Endothelial cell (in vitro differentiated cells): ENCODE data around the gene CD52. TPM values are rescaled to one million over a fixed set of nuclear protein-coding genes. Genes with fewer than 3 reads are reported as not detected.
A peak's percentile ranks its signal among the peaks of the same experiment; 100 is the strongest.
"Not testable (repeated sequence)": the region's sequence is repeated elsewhere in the genome, so short reads cannot be mapped to it uniquely, and the experiment has no call there.

Experiments used
- DNase-seq: peaks from one replicate; pipeline ENCODE4 v3.0.0; 2021; ENCODE audit warnings: low spot score
- H3K27ac Mint-ChIP-seq: one replicate; pipeline ENCODE4 v1.8.0; 2021; ENCODE audit warnings: mixed read lengths, inconsistent platforms; ENCODE audit not compliant: unreplicated experiment
- H3K27me3 Mint-ChIP-seq: one replicate; pipeline ENCODE4 v1.8.0; 2021; ENCODE audit warnings: mild to moderate bottlenecking, moderate library complexity, mixed read lengths, inconsistent platforms; ENCODE audit not compliant: unreplicated experiment
- H3K36me3 Mint-ChIP-seq: one replicate; pipeline ENCODE4 v1.8.0; 2021; ENCODE audit warnings: mild to moderate bottlenecking, low read depth, mixed read lengths, inconsistent platforms; ENCODE audit not compliant: unreplicated experiment
- H3K4me1 Mint-ChIP-seq: one replicate; pipeline ENCODE4 v1.8.0; 2021; ENCODE audit warnings: mild to moderate bottlenecking, mixed read lengths, inconsistent platforms; ENCODE audit not compliant: unreplicated experiment
- H3K4me3 Mint-ChIP-seq: one replicate; pipeline ENCODE4 v1.8.0; 2021; ENCODE audit warnings: mild to moderate bottlenecking, mixed read lengths, inconsistent platforms; ENCODE audit not compliant: unreplicated experiment
- H3K9me3 Mint-ChIP-seq: one replicate; pipeline ENCODE4 v1.8.0; 2021; ENCODE audit warnings: mixed read lengths, inconsistent platforms; ENCODE audit not compliant: unreplicated experiment
- total RNA-seq: library from RNA; stranded (reverse); fragmentation: NEBNext Ultra II Directional; extraction: Animal tissue kit (Norgen Biotek cat#: 25700); gene quantifications from one replicate; pipeline ENCODE4 v1.2.1, GENCODE V29; 2021; ENCODE audit not compliant: unreplicated experiment
- TF ChIP-seq, protein P1 (sequence below): fragments of 200-600 bp; sonication (generic); IDR thresholded peaks from one replicate; pipeline ENCODE4 v1.5.0; 2021; ENCODE audit warnings: antibody characterized with exemption; ENCODE audit not compliant: unreplicated experiment

The CD52 gene
- total RNA-seq, 1 donor from 2014 or later: 21.8 TPM

- TF ChIP-seq, protein P1, sequence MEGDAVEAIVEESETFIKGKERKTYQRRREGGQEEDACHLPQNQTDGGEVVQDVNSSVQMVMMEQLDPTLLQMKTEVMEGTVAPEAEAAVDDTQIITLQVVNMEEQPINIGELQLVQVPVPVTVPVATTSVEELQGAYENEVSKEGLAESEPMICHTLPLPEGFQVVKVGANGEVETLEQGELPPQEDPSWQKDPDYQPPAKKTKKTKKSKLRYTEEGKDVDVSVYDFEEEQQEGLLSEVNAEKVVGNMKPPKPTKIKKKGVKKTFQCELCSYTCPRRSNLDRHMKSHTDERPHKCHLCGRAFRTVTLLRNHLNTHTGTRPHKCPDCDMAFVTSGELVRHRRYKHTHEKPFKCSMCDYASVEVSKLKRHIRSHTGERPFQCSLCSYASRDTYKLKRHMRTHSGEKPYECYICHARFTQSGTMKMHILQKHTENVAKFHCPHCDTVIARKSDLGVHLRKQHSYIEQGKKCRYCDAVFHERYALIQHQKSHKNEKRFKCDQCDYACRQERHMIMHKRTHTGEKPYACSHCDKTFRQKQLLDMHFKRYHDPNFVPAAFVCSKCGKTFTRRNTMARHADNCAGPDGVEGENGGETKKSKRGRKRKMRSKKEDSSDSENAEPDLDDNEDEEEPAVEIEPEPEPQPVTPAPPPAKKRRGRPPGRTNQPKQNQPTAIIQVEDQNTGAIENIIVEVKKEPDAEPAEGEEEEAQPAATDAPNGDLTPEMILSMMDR: no peak
- H3K9me3 Mint-ChIP-seq: no peaks in the 10 kb centered on the region
- peaks cover 29% of the 10 kb centered on the region for H3K4me1 Mint-ChIP-seq
- H3K27ac Mint-ChIP-seq: peak within 1 kb of the TSS; percentile 95
- H3K27me3 Mint-ChIP-seq: peaks cover 2% of the 10 kb centered on the region
- DNase-seq: peak; percentile 88
- peak within 1 kb of the TSS; percentile 99 for H3K4me3 Mint-ChIP-seq
- no peaks in the 10 kb centered on the region for H3K36me3 Mint-ChIP-seq
Measured at GRCh38 chr1:26306290-26307229, 11.2 kb upstream of the CD52 start, which contains the start of gene UBXN11. UBXN11 (minus strand) TSS chr1:26306636; CDS start chr1:26302883, 3,753 bp downstream.

DNA sequence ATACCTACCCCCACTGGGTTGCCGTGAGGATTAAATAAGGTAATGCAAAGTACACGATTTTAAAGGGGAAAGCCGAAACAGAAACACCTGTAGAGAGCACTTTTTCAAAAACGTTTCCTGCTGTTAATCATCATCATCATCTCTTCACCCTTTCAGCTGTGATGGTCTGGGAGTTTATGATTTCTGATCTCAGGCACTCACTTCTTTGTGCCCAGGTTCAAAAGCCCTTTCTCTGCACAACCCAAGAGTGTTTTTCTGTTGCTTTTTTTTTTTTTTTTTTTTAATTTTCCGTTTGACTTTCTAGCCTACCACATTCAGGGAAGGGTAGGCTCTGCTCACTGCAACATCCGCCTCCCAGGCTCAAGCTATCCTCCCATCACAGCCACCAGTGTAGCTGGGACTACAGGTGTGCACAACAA, 10.4 kb upstream of the CD52 start:
- TF ChIP-seq, protein P1: no peak
- Mint-ChIP-seq H3K4me1 (peaks cover 28% of the 10 kb centered on the region), H3K36me3 (no peaks in the 10 kb centered on the region), H3K9me3 (no peaks in the 10 kb centered on the region), H3K27me3 (peaks cover 2% of the 10 kb centered on the region), H3K27ac (no peak overlapping the region), H3K4me3 (no peak overlapping the region)
- no peak for DNase-seq

- not testable (repeated sequence) for H3K27me3 Mint-ChIP-seq, H3K9me3 Mint-ChIP-seq, H3K36me3 Mint-ChIP-seq, H3K4me3 Mint-ChIP-seq, DNase-seq, H3K27ac Mint-ChIP-seq
- peaks cover 20% of the 10 kb centered on the region for H3K4me1 Mint-ChIP-seq
Measured at GRCh38 chr1:26307966-26308899, 9.5 kb upstream of the CD52 start.

- peaks cover 10% of the 10 kb centered on the region for H3K4me1 Mint-ChIP-seq
- no peaks in the 10 kb centered on the region for H3K36me3 Mint-ChIP-seq
- H3K4me3 Mint-ChIP-seq: no peak overlapping the region
- DNase-seq: no peak
- no peaks in the 10 kb centered on the region for H3K9me3 Mint-ChIP-seq
- TF ChIP-seq, protein P1: no peak
- H3K27ac Mint-ChIP-seq: no peak overlapping the region
- peaks cover 6% of the 10 kb centered on the region for H3K27me3 Mint-ChIP-seq
Measured at GRCh38 chr1:26314501-26314900, 3.3 kb upstream of the CD52 start.
